ENCODE data around the gene UBE2G1. TPM values are rescaled to one million over a fixed set of nuclear protein-coding genes. Genes with fewer than 3 reads are reported as not detected.

The UBE2G1 gene
- total RNA-seq, 1 donor from 2014 or later: 87.8 TPM

Other genes starting within 250 kb of the UBE2G1 start
- gene ZZEF1, start 223.6 kb downstream of the UBE2G1 start, total RNA-seq: 36.4 and 39.2 TPM in 2 replicates
- gene CYB5D2, start 223.5 kb downstream of the UBE2G1 start, total RNA-seq: 10.7 and 13.0 TPM in 2 replicates
- 59.8 and 64.6 TPM in 2 replicates for gene ANKFY1, start 102.7 kb downstream of the UBE2G1 start, total RNA-seq
- gene SPNS3, start 67.3 kb upstream of the UBE2G1 start, total RNA-seq: not detected in 2 replicates
- gene SPNS2, start 132.2 kb upstream of the UBE2G1 start, total RNA-seq: 0.60 and 1.5 TPM in 2 replicates
- gene MYBBP1A, start 188.7 kb upstream of the UBE2G1 start, total RNA-seq: 55.2 and 55.6 TPM in 2 replicates
- gene GGT6, start 193.9 kb upstream of the UBE2G1 start, total RNA-seq: not detected in 2 replicates
- 8.3 and 8.6 TPM in 2 replicates for gene SMTNL2, start 217.9 kb upstream of the UBE2G1 start, total RNA-seq